ENCODE results near the gene ALDH5A1. TPM values are rescaled to one million over a fixed set of nuclear protein-coding genes. Genes with fewer than 3 reads are reported as not detected.

ALDH5A1 gene
- total and polyA plus RNA-seq, 2 of the 13 experiments (the other 11 are each of a cell fraction or from before 2014, with no cell fraction given), result 12.8 to 32.5 TPM

DNA sequence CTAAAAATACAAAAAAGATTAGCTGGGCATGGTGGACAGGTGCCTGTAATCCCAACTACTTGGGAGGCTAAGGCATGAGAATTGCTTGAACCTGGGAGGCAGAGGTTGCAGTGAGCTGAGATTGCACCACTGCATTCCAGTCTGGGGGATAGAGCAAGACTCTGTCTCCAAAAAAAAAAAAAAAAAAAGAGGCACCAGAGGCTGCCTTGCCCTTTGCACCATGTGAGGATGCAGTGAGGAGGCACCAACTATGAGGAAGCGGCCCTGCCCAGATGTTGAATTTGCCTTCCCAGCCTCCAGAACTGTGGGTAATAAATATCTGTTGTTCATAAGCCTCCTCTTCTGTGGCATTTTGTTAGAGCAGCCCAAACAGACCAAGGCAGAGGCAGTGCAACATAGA lies 54.4 kb downstream of the ALDH5A1 start:
- Histone ChIP-seq H2AFZ (ENCODE audit: low read length) (no peak overlapping the region), H3K27ac (ENCODE audit: extremely low read length, insufficient read depth, low read length) (no peak overlapping the region), H3K36me3 (replicated peaks in 1 of 2; ENCODE audit: control insufficient read depth in 1 of 2, insufficient read depth in 2 of 2, low read length in 2 of 2) (no peaks in the 10 kb centered on the region), H4K20me1 (ENCODE audit: insufficient read depth, low read length) (no peaks in the 10 kb centered on the region), H3K4me1 (ENCODE audit: insufficient read depth, low read length) (peaks cover 31% of the 10 kb centered on the region), H3K79me2 (ENCODE audit: insufficient read depth, low read length) (no peaks in the 10 kb centered on the region), H3K9ac (ENCODE audit: insufficient read depth, low read depth, low read length) (no peak overlapping the region), H3K4me3 (replicated peaks in 1 of 3; ENCODE audit: insufficient read depth in 1 of 3, low read depth in 2 of 3, low read length in 3 of 3) (no peak overlapping the region), H3K27me3 (ENCODE audit: control insufficient read depth in 1 of 2, insufficient read depth in 2 of 2, low read length in 2 of 2) (peaks cover 0 to 3% of the 10 kb centered on the region in 2 experiments; a peak in 2 of 5 replicates), H3K4me2 (ENCODE audit: low read depth, low read length) (no peak overlapping the region), H3K9me3 (ENCODE audit: low read length) (no peaks in the 10 kb centered on the region)
- intact Hi-C loops (cut with micrococcal nuclease; ENCODE audit: unreplicated experiment), result no loop called here
- no peak for FAIRE-seq
- DNase-seq (ENCODE audit: low spot score), result peak; percentile 14
- ATAC-seq, result peak; percentile 13; the same call in 2 of the 3 replicates
- BruUV-seq (replicated peaks), result no TSS peak
- TF ChIP-seq, protein P1, sequence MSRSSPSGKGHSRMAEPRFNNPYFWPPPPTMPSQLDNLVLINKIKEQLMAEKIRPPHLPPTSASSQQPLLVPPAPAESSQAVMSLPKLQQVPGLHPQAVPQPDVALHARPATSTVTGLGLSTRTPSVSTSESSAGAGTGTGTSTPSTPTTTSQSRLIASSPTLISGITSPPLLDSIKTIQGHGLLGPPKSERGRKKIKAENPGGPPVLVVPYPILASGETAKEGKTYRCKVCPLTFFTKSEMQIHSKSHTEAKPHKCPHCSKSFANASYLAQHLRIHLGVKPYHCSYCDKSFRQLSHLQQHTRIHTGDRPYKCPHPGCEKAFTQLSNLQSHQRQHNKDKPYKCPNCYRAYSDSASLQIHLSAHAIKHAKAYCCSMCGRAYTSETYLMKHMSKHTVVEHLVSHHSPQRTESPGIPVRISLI (CRISPR knock-in tag; IDR thresholded peaks at IDR 0.05; ENCODE audit: borderline replicate concordance), result peak; percentile 51; the same call in 1 of the 2 replicates
- no peak for TF ChIP-seq HNRNPH1 (optimal IDR thresholded peaks at IDR 0.05; ENCODE audit: low read depth, low read length)
- in situ Hi-C loops (cut with HindIII; ENCODE audit: extremely low pct_ligation_motif_present, low pct_unique_long_range_greater_than_20kb), result no loop called here
- CTCF ChIA-PET (ENCODE audit: low intra/inter-chr PET ratio, low total read pairs), result no interaction called here
- POLR2A ChIA-PET, result no interaction called here
- 36% methylated on average over 1 of the region's 1 CpG for WGBS (ENCODE audit: low lambda C conversion rate)

DNA sequence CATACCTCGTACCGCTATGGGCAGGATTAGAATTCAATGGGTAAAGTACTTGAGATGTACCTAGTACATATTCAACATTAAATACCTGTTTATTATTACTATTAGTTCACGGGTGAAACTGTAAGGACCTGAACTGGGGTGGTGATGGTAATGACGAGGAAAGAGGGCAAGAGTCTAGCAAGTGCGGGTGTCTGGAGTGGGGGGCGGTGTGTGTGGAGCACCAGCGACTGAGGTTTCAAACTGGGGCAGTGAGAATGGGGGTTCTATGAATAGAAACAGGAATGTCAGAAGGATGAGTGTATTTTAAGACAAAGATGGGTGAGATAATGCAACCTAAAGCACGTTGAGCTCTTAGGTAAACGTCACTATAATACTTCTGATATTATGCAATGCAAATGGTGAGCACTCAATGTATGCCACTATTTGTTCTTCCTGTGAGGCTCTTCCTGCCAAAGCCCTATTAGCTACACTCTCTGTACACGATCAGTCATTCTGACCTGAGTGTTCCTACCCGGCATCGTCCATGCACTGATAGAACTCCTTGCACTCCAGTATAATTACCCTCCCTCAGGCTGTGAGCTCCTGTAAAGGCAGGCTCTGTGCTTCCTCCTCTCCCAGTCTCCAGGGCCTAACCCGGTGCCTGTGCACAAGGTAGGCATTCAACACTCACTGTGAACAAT lies 55.0 kb downstream of the ALDH5A1 start:
- H3K9ac ChIP-seq (ENCODE audit: insufficient read depth, low read depth, low read length), result no peak overlapping the region
- H3K4me1 ChIP-seq (ENCODE audit: insufficient read depth, low read length), result peaks cover 31% of the 10 kb centered on the region
- CTCF ChIA-PET (ENCODE audit: low intra/inter-chr PET ratio, low total read pairs), result no interaction called here
- WGBS (ENCODE audit: low lambda C conversion rate), result 47% methylated on average over 13 of the region's 13 CpGs
- in situ Hi-C loops (cut with HindIII; ENCODE audit: extremely low pct_ligation_motif_present, low pct_unique_long_range_greater_than_20kb), result no loop called here
- H3K79me2 ChIP-seq (ENCODE audit: insufficient read depth, low read length), result no peaks in the 10 kb centered on the region
- no peak overlapping the region for H3K27ac ChIP-seq (ENCODE audit: extremely low read length, insufficient read depth, low read length)
- POLR2A ChIA-PET, result no interaction called here
- no peak overlapping the region for H2AFZ ChIP-seq (ENCODE audit: low read length)
- 0 out of 2 replicates have a peak overlapping the region, but pooled peaks have one; percentile 6 for H3K4me2 ChIP-seq (ENCODE audit: low read depth, low read length)
- ATAC-seq (peak; percentile 63), FAIRE-seq (no peak), DNase-seq (ENCODE audit: low spot score) (peak; percentile 29)
- H3K36me3 ChIP-seq (replicated peaks in 1 of 2; ENCODE audit: control insufficient read depth in 1 of 2, insufficient read depth in 2 of 2, low read length in 2 of 2), result no peaks in the 10 kb centered on the region
- H3K27me3 ChIP-seq (ENCODE audit: control insufficient read depth in 1 of 2, insufficient read depth in 2 of 2, low read length in 2 of 2), result peaks cover 0 to 3% of the 10 kb centered on the region in 2 experiments; a peak in 2 of 5 replicates
- no peak overlapping the region for H3K4me3 ChIP-seq (replicated peaks in 1 of 3; ENCODE audit: insufficient read depth in 1 of 3, low read depth in 2 of 3, low read length in 3 of 3)
- H3K9me3 ChIP-seq (ENCODE audit: low read length), result no peaks in the 10 kb centered on the region
- intact Hi-C loops (cut with micrococcal nuclease; ENCODE audit: unreplicated experiment), result no loop called here
- no peaks in the 10 kb centered on the region for H4K20me1 ChIP-seq (ENCODE audit: insufficient read depth, low read length)
- BruUV-seq (replicated peaks), result no TSS peak
- TF ChIP-seq ZNF263 (CRISPR knock-in tag; IDR thresholded peaks at IDR 0.05), result no peak
- TF ChIP-seq, protein P2, sequence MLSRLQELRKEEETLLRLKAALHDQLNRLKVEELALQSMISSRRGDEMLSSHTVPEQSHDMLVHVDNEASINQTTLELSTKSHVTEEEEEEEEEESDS (CRISPR knock-in tag; IDR thresholded peaks at IDR 0.05; ENCODE audit: borderline replicate concordance), result no peak
- no peak for TF ChIP-seq ATM (IDR thresholded peaks at IDR 0.05; ENCODE audit: borderline replicate concordance)
- TF ChIP-seq, protein P3, sequence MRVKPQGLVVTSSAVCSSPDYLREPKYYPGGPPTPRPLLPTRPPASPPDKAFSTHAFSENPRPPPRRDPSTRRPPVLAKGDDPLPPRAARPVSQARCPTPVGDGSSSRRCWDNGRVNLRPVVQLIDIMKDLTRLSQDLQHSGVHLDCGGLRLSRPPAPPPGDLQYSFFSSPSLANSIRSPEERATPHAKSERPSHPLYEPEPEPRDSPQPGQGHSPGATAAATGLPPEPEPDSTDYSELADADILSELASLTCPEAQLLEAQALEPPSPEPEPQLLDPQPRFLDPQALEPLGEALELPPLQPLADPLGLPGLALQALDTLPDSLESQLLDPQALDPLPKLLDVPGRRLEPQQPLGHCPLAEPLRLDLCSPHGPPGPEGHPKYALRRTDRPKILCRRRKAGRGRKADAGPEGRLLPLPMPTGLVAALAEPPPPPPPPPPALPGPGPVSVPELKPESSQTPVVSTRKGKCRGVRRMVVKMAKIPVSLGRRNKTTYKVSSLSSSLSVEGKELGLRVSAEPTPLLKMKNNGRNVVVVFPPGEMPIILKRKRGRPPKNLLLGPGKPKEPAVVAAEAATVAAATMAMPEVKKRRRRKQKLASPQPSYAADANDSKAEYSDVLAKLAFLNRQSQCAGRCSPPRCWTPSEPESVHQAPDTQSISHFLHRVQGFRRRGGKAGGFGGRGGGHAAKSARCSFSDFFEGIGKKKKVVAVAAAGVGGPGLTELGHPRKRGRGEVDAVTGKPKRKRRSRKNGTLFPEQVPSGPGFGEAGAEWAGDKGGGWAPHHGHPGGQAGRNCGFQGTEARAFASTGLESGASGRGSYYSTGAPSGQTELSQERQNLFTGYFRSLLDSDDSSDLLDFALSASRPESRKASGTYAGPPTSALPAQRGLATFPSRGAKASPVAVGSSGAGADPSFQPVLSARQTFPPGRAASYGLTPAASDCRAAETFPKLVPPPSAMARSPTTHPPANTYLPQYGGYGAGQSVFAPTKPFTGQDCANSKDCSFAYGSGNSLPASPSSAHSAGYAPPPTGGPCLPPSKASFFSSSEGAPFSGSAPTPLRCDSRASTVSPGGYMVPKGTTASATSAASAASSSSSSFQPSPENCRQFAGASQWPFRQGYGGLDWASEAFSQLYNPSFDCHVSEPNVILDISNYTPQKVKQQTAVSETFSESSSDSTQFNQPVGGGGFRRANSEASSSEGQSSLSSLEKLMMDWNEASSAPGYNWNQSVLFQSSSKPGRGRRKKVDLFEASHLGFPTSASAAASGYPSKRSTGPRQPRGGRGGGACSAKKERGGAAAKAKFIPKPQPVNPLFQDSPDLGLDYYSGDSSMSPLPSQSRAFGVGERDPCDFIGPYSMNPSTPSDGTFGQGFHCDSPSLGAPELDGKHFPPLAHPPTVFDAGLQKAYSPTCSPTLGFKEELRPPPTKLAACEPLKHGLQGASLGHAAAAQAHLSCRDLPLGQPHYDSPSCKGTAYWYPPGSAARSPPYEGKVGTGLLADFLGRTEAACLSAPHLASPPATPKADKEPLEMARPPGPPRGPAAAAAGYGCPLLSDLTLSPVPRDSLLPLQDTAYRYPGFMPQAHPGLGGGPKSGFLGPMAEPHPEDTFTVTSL (CRISPR knock-in tag; IDR thresholded peaks at IDR 0.05; ENCODE audit: borderline replicate concordance), result no peak
- no peak for TF ChIP-seq ZNF83 (CRISPR knock-in tag; IDR thresholded peaks at IDR 0.05; ENCODE audit: borderline replicate concordance)
- TF ChIP-seq, protein P4, sequence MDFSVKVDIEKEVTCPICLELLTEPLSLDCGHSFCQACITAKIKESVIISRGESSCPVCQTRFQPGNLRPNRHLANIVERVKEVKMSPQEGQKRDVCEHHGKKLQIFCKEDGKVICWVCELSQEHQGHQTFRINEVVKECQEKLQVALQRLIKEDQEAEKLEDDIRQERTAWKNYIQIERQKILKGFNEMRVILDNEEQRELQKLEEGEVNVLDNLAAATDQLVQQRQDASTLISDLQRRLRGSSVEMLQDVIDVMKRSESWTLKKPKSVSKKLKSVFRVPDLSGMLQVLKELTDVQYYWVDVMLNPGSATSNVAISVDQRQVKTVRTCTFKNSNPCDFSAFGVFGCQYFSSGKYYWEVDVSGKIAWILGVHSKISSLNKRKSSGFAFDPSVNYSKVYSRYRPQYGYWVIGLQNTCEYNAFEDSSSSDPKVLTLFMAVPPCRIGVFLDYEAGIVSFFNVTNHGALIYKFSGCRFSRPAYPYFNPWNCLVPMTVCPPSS (IDR thresholded peaks at IDR 0.05), result no peak
- TF ChIP-seq CEBPB (IDR thresholded peaks at IDR 0.05; ENCODE audit: borderline replicate concordance, low read depth, low read length), result peak; percentile 61; the same call in 1 of the 2 replicates

Measured in HepG2 (cell line).